ENCODE measurements around the gene DNAJC28.

- TF ChIP-seq CTCF (IDR thresholded peaks at IDR 0.05) = no peak
- TF ChIP-seq POLR2A (IDR thresholded peaks at IDR 0.05) = no peak
- no peak for TF ChIP-seq EP300 (IDR thresholded peaks at IDR 0.05)
Observed at GRCh38 chr21:33540711-33541104, 49.2 kb upstream of the DNAJC28 start.
